Ovary (tissue), 3 donors: ENCODE data around the gene FBXW2.

ENCODE experiments used
- CTCF ChIP-seq, 3 donors: fragments of 450-650 bp in 2 of 3; fragments of 200-600 bp in 1 of 3; IDR thresholded peaks; one replicate each; pipeline versions ENCODE4 v1.5.1 to v1.8.0; 2016 to 2022; ENCODE audit warnings: antibody characterized with exemption in 3 of 3, mild to moderate bottlenecking in 1 of 3
- POLR2A ChIP-seq: fragments of 450-650 bp; IDR thresholded peaks from one replicate; pipeline ENCODE4 v1.6.1; 2017; ENCODE audit warnings: antibody characterized with exemption, mild to moderate bottlenecking, moderate library complexity
- donor health status: DM: no; HTN: no; CAD: no.

DNA sequence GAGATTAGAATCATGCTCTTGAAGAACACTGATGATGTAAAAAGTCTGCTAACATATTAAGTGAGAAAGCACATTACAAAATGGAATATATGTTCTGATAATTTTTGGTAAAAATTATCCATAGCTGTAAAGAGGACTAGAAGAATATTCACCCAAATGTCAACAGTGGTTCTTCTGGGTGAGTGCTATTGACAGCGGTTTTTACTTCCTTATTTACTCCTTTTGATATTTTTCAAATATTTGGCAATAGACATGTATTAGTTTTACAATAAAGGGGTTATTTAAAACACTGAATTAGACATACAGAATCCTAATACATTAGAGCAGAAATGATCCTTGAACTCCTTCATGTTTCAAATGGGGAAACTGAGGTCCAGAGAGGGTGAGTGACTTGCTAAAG, 52.0 kb downstream of the FBXW2 start:
- no peak for TF ChIP-seq POLR2A
- no peak for TF ChIP-seq CTCF (IDR thresholded peaks at IDR 0.05)
